HepG2 (cell line): Measurements from ENCODE around the gene FGD6. TPM values are rescaled to one million over a fixed set of nuclear protein-coding genes. Genes with fewer than 3 reads are reported as not detected.

Experiments used
- ATAC-seq: fragments of 200-7000 bp; cut with Tn5 transposase; 3 replicates; pipeline ENCODE4 v1.9.1; 2020; ENCODE audit warnings: mild to moderate bottlenecking, moderate library complexity
- BruUV-seq: library from RNA; stranded (reverse); fragments of 400-500 nt; replicated peaks from 2 replicates; lab custom pipeline; 2021; lab: Mats Ljungman, UMichigan
- CTCF ChIA-PET: fragments of 300-600 bp; formaldehyde crosslinking; extraction: SDS; loops from one replicate; lab custom pipeline; 2021; ENCODE audit warnings: low total read pairs, inconsistent platforms, low intra/inter-chr PET ratio; lab: Yijun Ruan, JAX
- POLR2A ChIA-PET: fragments of 350-600 bp; sonication (Branson Sonifier 250); formaldehyde crosslinking; loops from one replicate; lab custom pipeline; 2020; ENCODE audit warnings: antibody characterized with exemption, inconsistent platforms; lab: Yijun Ruan, JAX
- DNase-seq: peaks from one replicate; pipeline ENCODE4 v3.0.0-alpha.2; 2015; ENCODE audit warnings: low spot score
- FAIRE-seq: peaks from 3 replicates; lab custom pipeline; 2011; peaks lifted over from hg19 to GRCh38; lab: Jason Lieb, UNC
- H2AFZ ChIP-seq: one replicate; pipeline ENCODE4 v1.6.1; 2011; ENCODE audit warnings: low read length, inconsistent platforms
- H3K27ac ChIP-seq: fragments of 300-600 bp; 3 replicates; pipeline ENCODE4 v1.8.0; 2011; ENCODE audit warnings: mixed run types, mild to moderate bottlenecking, mixed read lengths, low read length, inconsistent platforms; ENCODE audit not compliant: insufficient read depth; ENCODE audit errors: extremely low read length
- H3K27me3 ChIP-seq, 2 experiments: fragments of 200-600 bp in 1 of 2; 2 replicates in 1 of 2; 3 replicates in 1 of 2; pipeline versions ENCODE4 v1.6.0 to v1.8.0; 2011; ENCODE audit warnings: low read length in 2 of 2, mild to moderate bottlenecking in 2 of 2, moderate library complexity in 2 of 2, inconsistent platforms in 1 of 2; ENCODE audit not compliant: insufficient read depth in 2 of 2, control insufficient read depth in 1 of 2
- H3K36me3 ChIP-seq, 2 experiments: fragments of 200-600 bp in 1 of 2; replicated peaks in 1 of 2; 2 replicates in 1 of 2; 3 replicates in 1 of 2; pipeline versions ENCODE4 v1.5.1 to v1.8.0; 2011; ENCODE audit warnings: low read length in 2 of 2, inconsistent platforms in 1 of 2; ENCODE audit not compliant: insufficient read depth in 2 of 2, control insufficient read depth in 1 of 2
- H3K4me1 ChIP-seq: 2 replicates; pipeline ENCODE4 v1.5.1; 2012; ENCODE audit warnings: low read length, inconsistent platforms; ENCODE audit not compliant: insufficient read depth
- H3K4me2 ChIP-seq: 2 replicates; pipeline ENCODE4 v1.6.0; 2011; ENCODE audit warnings: low read depth, low read length, inconsistent platforms
- H3K4me3 ChIP-seq, 3 experiments: fragments of 200-600 bp in 1 of 3; sonication (generic), shearing (Covaris generic) in 1 of 3; replicated peaks in 1 of 3; 2 replicates each; pipeline ENCODE4 v1.5.1; 2011 to 2016; ENCODE audit warnings: low read length in 3 of 3, inconsistent platforms in 2 of 3, low read depth in 2 of 3, mild to moderate bottlenecking in 2 of 3, control low read depth in 1 of 3, mixed read lengths in 1 of 3; ENCODE audit not compliant: insufficient read depth in 1 of 3
- H3K79me2 ChIP-seq: one replicate; pipeline ENCODE4 v1.6.1; 2011; ENCODE audit warnings: low read length, inconsistent platforms; ENCODE audit not compliant: insufficient read depth
- H3K9ac ChIP-seq: 2 replicates; pipeline ENCODE4 v1.6.0; 2011; ENCODE audit warnings: mild to moderate bottlenecking, low read depth, low read length, inconsistent platforms; ENCODE audit not compliant: insufficient read depth
- H3K9me3 ChIP-seq: 2 replicates; pipeline ENCODE4 v1.5.1; 2012; ENCODE audit warnings: mild to moderate bottlenecking, low read length
- H4K20me1 ChIP-seq: 2 replicates; pipeline ENCODE4 v1.6.0; 2011; ENCODE audit warnings: inconsistent platforms, mild to moderate bottlenecking, low read length, moderate library complexity; ENCODE audit not compliant: insufficient read depth
- DMTF1 ChIP-seq: sonication (generic); formaldehyde crosslinking; IDR thresholded peaks from 2 replicates; pipeline ENCODE4 v1.4.0; 2020; ENCODE audit warnings: mild to moderate bottlenecking, missing genetic modification reagents
- GTF2F1 ChIP-seq: fragments of 150-350 bp; IDR thresholded peaks from 2 replicates; pipeline ENCODE4 v1.6.1; 2014; ENCODE audit warnings: low read length
- JUND ChIP-seq: sonication (generic); formaldehyde crosslinking; IDR thresholded peaks from 2 replicates; pipeline ENCODE4 v1.8.0; 2022; ENCODE audit warnings: mild to moderate bottlenecking, missing genetic modification reagents
- KLF6 ChIP-seq: IDR thresholded peaks from 2 replicates; pipeline ENCODE4 v1.8.0; 2016; ENCODE audit warnings: missing biosample characterization, missing genetic modification reagents
- MLLT10 ChIP-seq: sonication (generic); formaldehyde crosslinking; IDR thresholded peaks from 2 replicates; pipeline ENCODE4 v1.4.0; 2020; ENCODE audit warnings: missing genetic modification reagents
- SNAPC5 ChIP-seq: sonication (generic); formaldehyde crosslinking; IDR thresholded peaks from 2 replicates; pipeline ENCODE4 v1.8.1; 2023; ENCODE audit warnings: mild to moderate bottlenecking, missing genetic modification reagents, borderline replicate concordance
- SPEN ChIP-seq: sonication (generic); formaldehyde crosslinking; IDR thresholded peaks from 2 replicates; pipeline ENCODE4 v1.5.1; 2020; ENCODE audit warnings: low read depth, mild to moderate bottlenecking, missing genetic modification reagents
- ZBTB25 ChIP-seq: IDR thresholded peaks from 2 replicates; pipeline ENCODE4 v1.6.1; 2018; ENCODE audit warnings: missing genetic modification reagents
- ZEB1 ChIP-seq: IDR thresholded peaks from 2 replicates; pipeline ENCODE4 v1.6.1; 2012; ENCODE audit warnings: mild to moderate bottlenecking, low read depth, inconsistent platforms; ENCODE audit not compliant: insufficient replicate concordance
- ZFP62 ChIP-seq: sonication (generic); formaldehyde crosslinking; IDR thresholded peaks from 2 replicates; pipeline ENCODE4 v1.4.0; 2020; ENCODE audit warnings: missing genetic modification reagents
- ZNF260 ChIP-seq: sonication (generic); formaldehyde crosslinking; IDR thresholded peaks from 2 replicates; pipeline ENCODE4 v1.4.0; 2020; ENCODE audit warnings: missing genetic modification reagents, low read depth, mild to moderate bottlenecking, borderline replicate concordance
- ZNF33A ChIP-seq: sonication (generic); formaldehyde crosslinking; IDR thresholded peaks from 2 replicates; pipeline ENCODE4 v1.5.1; 2020; ENCODE audit warnings: missing genetic modification reagents, mild to moderate bottlenecking, moderate library complexity, borderline replicate concordance
- ZNF44 ChIP-seq: sonication (generic); formaldehyde crosslinking; IDR thresholded peaks from 2 replicates; pipeline ENCODE4 v1.5.1; 2020; ENCODE audit warnings: mild to moderate bottlenecking, missing genetic modification reagents
- ZNF552 ChIP-seq: sonication (generic); formaldehyde crosslinking; IDR thresholded peaks from 2 replicates; pipeline ENCODE4 v1.9.0; 2022; ENCODE audit warnings: missing genetic modification reagents, mild to moderate bottlenecking, borderline replicate concordance
- ZNF567 ChIP-seq: sonication (generic); formaldehyde crosslinking; IDR thresholded peaks from 2 replicates; pipeline ENCODE4 v1.8.1; 2023; ENCODE audit warnings: mild to moderate bottlenecking, missing genetic modification reagents, borderline replicate concordance
- ZNF761 ChIP-seq: sonication (generic); formaldehyde crosslinking; conservative IDR thresholded peaks from 2 replicates; pipeline ENCODE4 v1.4.0; 2020; ENCODE audit warnings: mild to moderate bottlenecking, missing genetic modification reagents
- WGBS: methylation state at CpG from one replicate; pipeline ENCODE4 v1.1.6; 2017; ENCODE audit warnings: low lambda C conversion rate; 5-methylcytosine and 5-hydroxymethylcytosine counted together
- in situ Hi-C: cut with HindIII; loops from 2 replicates; pipeline ENCODE4 v1.10.0; 2017; ENCODE audit warnings: low pct_unique_long_range_greater_than_20kb; ENCODE audit not compliant: extremely low pct_ligation_motif_present
- intact Hi-C: fragments of 100-400 bp; cut with micrococcal nuclease; formaldehyde crosslinking; loops from one replicate; pipeline ENCODE4 v1.10.0; 2022; ENCODE audit not compliant: unreplicated experiment
- polyA plus RNA-seq, 8 experiments: library from polyadenylated mRNA; depleted of rRNA in 3 of 8; stranded (reverse) in 7 of 8; unstranded in 1 of 8; fragments of >200 nt; fragmentation: Illumina TruSeq in 4 of 8; extraction: Trizol in 4 of 8; gene quantifications; 2 replicates each; pipeline versions ENCODE4 v1.2.1 to v1.2.3, GENCODE V29; 2011 to 2016; ENCODE audit warnings: low read depth in 4 of 8, missing spikeins in 1 of 8, mixed read lengths in 1 of 8; ENCODE audit not compliant: insufficient read depth in 1 of 8
- total RNA-seq, 5 experiments: library from RNA; depleted of rRNA; stranded (reverse); fragments of >200 nt; fragmentation: Illumina TruSeq; extraction: Trizol; gene quantifications; 2 replicates each; pipeline ENCODE4 v1.2.3, GENCODE V29; 2016; ENCODE audit warnings: low read depth in 1 of 5
- TF ChIP-seq, protein P1 (sequence below): IDR thresholded peaks from 2 replicates; pipeline ENCODE4 v1.6.1; 2012; ENCODE audit warnings: inconsistent platforms

The FGD6 gene
- total and polyA plus RNA-seq, 2 of the 13 experiments (the other 11 are each of a cell fraction or from before 2014, with no cell fraction given): 2.2 to 4.3 TPM

- intact Hi-C loops (no loop called here), in situ Hi-C loops (no loop called here)
- BruUV-seq: no TSS peak
- H2AFZ ChIP-seq: no peak overlapping the region
- H3K4me3 ChIP-seq: no peak overlapping the region
- peaks cover 16% of the 10 kb centered on the region for H3K4me1 ChIP-seq
- WGBS: 84% methylated on average over 6 of the region's 8 CpGs
- H3K27me3 ChIP-seq: no peaks in the 10 kb centered on the region
- peaks cover 0 to 3% of the 10 kb centered on the region in 2 experiments; a peak in 1 of 5 replicates for H3K36me3 ChIP-seq
- no peak overlapping the region for H3K9ac ChIP-seq
- H3K9me3 ChIP-seq: no peaks in the 10 kb centered on the region
- H4K20me1 ChIP-seq: no peaks in the 10 kb centered on the region
- H3K27ac ChIP-seq: no peak overlapping the region
- H3K4me2 ChIP-seq: no peak overlapping the region
- TF ChIP-seq ZNF567 (CRISPR knock-in tag) (no peak), ZNF552 (CRISPR knock-in tag) (no peak), ZEB1 (no peak), SPEN (CRISPR knock-in tag) (no peak), KLF6 (CRISPR knock-in tag) (no peak), ZNF260 (CRISPR knock-in tag) (no peak), DMTF1 (CRISPR knock-in tag) (no peak), ZFP62 (CRISPR knock-in tag) (no peak), JUND (CRISPR knock-in tag) (no peak), ZBTB25 (CRISPR knock-in tag) (no peak), SNAPC5 (CRISPR knock-in tag) (no peak), GTF2F1 (no peak), ZNF33A (CRISPR knock-in tag) (no peak), ZNF44 (CRISPR knock-in tag) (no peak), MLLT10 (no peak), ZNF761 (CRISPR knock-in tag) (no peak)
- TF ChIP-seq, protein P1, sequence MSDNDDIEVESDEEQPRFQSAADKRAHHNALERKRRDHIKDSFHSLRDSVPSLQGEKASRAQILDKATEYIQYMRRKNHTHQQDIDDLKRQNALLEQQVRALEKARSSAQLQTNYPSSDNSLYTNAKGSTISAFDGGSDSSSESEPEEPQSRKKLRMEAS: no peak
- ChIA-PET POLR2A (no interaction called here), CTCF (no interaction called here)
- ATAC-seq: no peak
- FAIRE-seq: no peak
- no peaks in the 10 kb centered on the region for H3K79me2 ChIP-seq
- DNase-seq: no peak
Observed at GRCh38 chr12:95173392-95174251, 43.6 kb downstream of the FGD6 start.
